GM13976 (cell line): ENCODE results near the gene CIRBP.

ENCODE experiments used
- DNase-seq: peaks from one replicate; pipeline ENCODE4 v3.0.0; 2012; ENCODE audit warnings: low spot score
- in situ Hi-C: fragments of 300-500 bp; cut with MboI; formaldehyde crosslinking; loops from one replicate; pipeline ENCODE4 v1.12.0; 2022; ENCODE audit warnings: low sequenced_read_pairs, mixed read lengths, inconsistent platforms; ENCODE audit not compliant: unreplicated experiment
- TF ChIP-seq, protein P1 (sequence below): IDR thresholded peaks from 2 replicates; pipeline ENCODE4 v1.5.1; 2012; ENCODE audit warnings: borderline replicate concordance, mild to moderate bottlenecking; ENCODE audit not compliant: insufficient read depth; ENCODE audit errors: extremely low read depth, missing control alignments, control extremely low read depth

The CIRBP gene

DNA sequence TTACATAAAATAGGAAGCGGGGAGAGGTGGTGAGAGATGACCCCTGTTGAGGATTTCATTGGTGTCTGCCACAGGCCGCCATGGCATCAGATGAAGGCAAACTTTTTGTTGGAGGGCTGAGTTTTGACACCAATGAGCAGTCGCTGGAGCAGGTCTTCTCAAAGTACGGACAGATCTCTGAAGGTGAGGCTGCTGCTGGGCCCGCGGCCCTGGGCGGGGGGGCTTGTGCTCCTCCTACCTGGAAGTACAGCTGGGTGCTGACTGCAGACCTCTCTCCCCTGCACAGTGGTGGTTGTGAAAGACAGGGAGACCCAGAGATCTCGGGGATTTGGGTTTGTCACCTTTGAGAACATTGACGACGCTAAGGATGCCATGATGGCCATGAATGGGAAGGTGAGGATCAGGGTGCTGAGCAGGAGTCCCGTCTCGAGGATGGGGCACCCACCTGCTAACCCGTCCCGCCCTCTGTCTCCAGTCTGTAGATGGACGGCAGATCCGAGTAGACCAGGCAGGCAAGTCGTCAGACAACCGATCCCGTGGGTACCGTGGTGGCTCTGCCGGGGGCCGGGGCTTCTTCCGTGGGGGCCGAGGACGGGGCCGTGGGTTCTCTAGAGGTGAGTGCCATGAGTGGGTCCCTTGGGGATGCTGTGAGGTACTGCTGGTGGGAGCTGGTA lies 1.9 kb downstream of the CIRBP start:
- no peak for DNase-seq
- in situ Hi-C loops = no loop called here
- TF ChIP-seq, protein P1, sequence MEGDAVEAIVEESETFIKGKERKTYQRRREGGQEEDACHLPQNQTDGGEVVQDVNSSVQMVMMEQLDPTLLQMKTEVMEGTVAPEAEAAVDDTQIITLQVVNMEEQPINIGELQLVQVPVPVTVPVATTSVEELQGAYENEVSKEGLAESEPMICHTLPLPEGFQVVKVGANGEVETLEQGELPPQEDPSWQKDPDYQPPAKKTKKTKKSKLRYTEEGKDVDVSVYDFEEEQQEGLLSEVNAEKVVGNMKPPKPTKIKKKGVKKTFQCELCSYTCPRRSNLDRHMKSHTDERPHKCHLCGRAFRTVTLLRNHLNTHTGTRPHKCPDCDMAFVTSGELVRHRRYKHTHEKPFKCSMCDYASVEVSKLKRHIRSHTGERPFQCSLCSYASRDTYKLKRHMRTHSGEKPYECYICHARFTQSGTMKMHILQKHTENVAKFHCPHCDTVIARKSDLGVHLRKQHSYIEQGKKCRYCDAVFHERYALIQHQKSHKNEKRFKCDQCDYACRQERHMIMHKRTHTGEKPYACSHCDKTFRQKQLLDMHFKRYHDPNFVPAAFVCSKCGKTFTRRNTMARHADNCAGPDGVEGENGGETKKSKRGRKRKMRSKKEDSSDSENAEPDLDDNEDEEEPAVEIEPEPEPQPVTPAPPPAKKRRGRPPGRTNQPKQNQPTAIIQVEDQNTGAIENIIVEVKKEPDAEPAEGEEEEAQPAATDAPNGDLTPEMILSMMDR = no peak

DNA sequence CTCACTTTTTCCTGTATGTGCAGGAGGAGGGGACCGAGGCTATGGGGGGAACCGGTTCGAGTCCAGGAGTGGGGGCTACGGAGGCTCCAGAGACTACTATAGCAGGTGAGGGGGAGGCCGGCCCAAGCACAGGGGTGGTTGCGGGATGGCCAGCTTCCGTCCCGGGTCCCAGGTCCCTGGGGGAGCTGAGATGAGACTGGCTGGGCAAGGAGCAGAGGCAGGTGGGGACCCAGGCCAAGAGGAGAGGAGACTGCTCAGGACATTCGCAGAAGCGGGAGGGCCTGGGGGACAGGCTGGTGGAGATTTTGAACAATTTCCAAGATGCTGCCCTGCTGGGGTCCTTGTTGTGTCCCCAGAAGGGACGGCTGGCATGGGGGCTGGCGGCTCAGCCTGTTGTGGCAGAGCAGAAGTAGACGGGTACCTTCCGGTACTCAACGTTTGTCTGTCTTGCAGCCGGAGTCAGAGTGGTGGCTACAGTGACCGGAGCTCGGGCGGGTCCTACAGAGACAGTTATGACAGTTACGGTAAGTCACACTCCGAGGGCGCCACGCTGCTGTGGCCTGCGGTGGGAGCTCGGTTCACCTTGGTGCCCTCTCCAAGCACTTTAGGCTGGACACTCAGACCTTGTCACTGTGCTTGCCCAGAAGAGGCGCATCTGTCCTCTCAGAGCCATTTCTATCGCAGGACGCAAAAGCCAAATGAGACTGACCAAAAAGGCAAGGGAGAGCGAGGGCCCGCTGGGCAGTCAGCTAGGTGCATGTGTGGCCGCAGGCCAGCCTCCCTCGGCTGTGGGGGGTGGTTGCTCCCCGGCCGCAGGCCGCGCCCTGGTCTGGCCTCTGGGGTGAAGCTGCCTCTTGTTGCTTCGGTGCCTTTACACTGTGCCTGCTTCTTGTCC lies 2.6 kb downstream of the CIRBP start:
- TF ChIP-seq, protein P1 = no peak
- in situ Hi-C loops = no loop called here
- DNase-seq = no peak

DNA sequence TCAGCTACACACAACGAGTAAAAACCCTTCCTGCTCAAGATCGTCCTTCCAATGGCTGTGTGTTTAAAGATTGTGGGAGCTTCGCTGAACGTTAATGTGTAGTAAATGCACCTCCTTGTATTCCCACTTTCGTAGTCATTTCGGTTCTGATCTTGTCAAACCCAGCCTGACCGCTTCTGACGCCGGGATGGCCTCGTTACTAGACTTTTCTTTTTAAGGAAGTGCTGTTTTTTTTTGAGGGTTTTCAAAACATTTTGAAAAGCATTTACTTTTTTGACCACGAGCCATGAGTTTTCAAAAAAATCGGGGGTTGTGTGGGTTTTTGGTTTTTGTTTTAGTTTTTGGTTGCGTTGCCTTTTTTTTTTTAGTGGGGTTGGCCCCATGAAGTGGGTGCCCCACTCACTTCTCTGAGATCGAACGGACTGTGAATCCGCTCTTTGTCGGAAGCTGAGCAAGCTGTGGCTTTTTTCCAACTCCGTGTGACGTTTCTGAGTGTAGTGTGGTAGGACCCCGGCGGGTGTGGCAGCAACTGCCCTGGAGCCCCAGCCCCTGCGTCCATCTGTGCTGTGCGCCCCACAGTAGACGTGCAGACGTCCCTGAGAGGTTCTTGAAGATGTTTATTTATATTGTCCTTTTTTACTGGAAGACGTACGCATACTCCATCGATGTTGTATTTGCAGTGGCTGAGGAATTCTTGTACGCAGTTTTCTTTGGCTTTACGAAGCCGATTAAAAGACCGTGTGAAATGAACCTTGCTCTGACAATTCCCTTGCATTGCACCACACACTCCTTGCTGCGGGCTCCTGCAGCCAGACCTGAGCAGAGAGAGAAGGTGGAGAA lies 3.5 kb downstream of the CIRBP start:
- in situ Hi-C loops = no loop called here
- no peak for DNase-seq
- TF ChIP-seq, protein P1 = no peak

DNA sequence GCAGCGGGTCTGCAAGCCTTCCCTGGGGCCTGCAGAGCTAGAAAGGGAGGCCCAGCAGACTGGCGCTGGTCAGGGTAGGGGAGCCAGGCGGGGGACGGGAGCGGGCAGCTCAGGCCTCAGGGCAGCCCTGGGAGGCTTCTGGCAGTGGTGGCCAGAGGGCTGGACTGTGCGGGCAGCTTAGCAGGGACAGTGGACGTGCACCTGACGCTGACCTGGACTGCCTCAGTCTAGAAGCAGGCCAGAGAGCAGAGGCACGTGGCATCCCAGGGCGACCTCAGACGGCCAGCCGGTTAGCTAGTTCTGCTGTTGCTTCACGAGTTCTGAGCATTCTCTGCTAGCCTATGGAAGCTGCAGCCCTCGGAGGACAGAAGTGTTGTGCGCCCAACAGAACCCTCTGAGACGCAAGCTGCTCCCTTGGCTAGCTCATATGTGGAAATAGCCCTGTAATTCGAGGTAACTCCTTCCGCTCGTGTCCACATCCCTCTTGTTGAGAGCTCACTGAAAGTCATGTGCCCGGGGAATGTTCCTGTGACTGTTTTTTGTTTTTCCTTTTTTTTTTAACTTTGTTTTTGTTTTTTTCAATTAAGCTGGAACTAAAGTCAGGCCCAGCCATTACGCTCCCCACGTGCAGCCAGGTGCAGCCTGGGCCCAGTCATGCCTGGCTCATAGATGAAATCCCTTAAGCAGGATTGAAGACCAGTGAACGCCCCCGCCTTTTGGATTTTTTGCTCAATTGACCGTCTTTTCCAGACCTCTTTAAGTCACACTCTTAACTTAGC lies 4.3 kb downstream of the CIRBP start:
- in situ Hi-C loops = no loop called here
- TF ChIP-seq, protein P1 = no peak
- DNase-seq = no peak

DNA sequence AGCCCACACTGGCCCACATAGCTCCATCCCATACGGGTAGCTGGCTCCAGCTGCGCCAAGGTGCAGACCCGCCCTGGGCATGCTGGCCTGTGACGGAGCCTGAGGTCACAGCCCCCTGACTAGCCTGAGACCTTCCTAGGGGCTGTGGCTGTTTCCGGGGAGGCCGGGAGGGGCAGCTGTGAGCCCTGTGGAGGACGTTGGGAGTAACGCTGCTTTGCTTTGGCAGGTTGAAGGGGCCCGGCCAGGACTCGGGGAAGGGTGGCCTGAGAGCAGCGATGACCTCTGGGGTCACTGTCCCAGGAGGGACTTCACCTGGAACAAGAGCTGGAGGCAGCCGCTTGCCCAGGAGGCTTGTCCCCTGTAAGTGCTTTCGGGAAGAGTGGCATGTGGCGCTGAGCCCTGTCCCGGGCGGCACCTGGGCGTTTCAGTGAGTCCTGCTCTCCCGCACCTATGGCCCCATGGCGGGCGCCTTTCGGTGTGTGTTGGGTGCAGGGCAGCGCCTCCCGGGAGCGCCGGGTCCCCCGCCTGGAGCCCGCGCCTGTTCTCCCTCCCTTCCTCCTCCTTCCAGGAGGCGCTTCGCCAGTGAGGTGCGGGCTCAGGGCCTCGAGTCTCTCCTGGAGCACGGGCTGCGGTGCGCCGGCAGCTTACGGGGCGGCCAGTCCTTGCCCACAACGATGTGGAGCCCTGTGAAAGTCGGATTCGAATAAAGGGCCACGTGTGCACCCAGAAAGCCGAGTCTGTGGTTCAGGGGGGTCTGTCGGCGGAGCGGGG lies 5.1 kb downstream of the CIRBP start:
- TF ChIP-seq, protein P1 = no peak
- in situ Hi-C loops = no loop called here
- no peak for DNase-seq
